ENCODE measurements around the gene TMEM121.

- TF ChIP-seq TCF4 (CRISPR knock-in tag; IDR thresholded peaks at IDR 0.05; ENCODE audit: borderline replicate concordance): no peak
- no peak for TF ChIP-seq GLIS3 (CRISPR knock-in tag; IDR thresholded peaks at IDR 0.05)
- TF ChIP-seq ZNF8 (CRISPR knock-in tag; IDR thresholded peaks at IDR 0.05): no peak
- TF ChIP-seq PATZ1 (CRISPR knock-in tag; IDR thresholded peaks at IDR 0.05; ENCODE audit: borderline replicate concordance): no peak
- TF ChIP-seq PPARA (CRISPR knock-in tag; IDR thresholded peaks at IDR 0.05; ENCODE audit: borderline replicate concordance): no peak
- TF ChIP-seq ARNTL (CRISPR knock-in tag; IDR thresholded peaks at IDR 0.05; ENCODE audit: borderline replicate concordance, low read depth): no peak
- TF ChIP-seq CREB5 (CRISPR knock-in tag; IDR thresholded peaks at IDR 0.05; ENCODE audit: low read depth): no peak
- TF ChIP-seq RARB (CRISPR knock-in tag; IDR thresholded peaks at IDR 0.05): no peak
- TF ChIP-seq ZFP30 (CRISPR knock-in tag; IDR thresholded peaks at IDR 0.05): no peak
- no peak for TF ChIP-seq SNAI2 (CRISPR knock-in tag; IDR thresholded peaks at IDR 0.05)
- no peak for TF ChIP-seq ESRRG (CRISPR knock-in tag; IDR thresholded peaks at IDR 0.05)
- TF ChIP-seq BACH2 (CRISPR knock-in tag; IDR thresholded peaks at IDR 0.05; ENCODE audit: borderline replicate concordance): no peak
- no peak for TF ChIP-seq ZNF565 (CRISPR knock-in tag; conservative IDR thresholded peaks at IDR 0.05; ENCODE audit: low read depth)
- no peak for TF ChIP-seq ZFP3 (CRISPR knock-in tag; IDR thresholded peaks at IDR 0.05)
Observed at GRCh38 chr14:105547741-105548169, 21.4 kb downstream of the TMEM121 start.
